GM12878 (cell line): ENCODE data around the gene MXI1. TPM values are rescaled to one million over a fixed set of nuclear protein-coding genes. Genes with fewer than 3 reads are reported as not detected.

ENCODE experiments used
- ATAC-seq: fragments of 200-7000 bp; cut with Tn5 transposase; 3 replicates; pipeline ENCODE4 v1.9.1; 2020; ENCODE audit warnings: mild to moderate bottlenecking, moderate library complexity
- BruUV-seq: library from RNA; stranded (reverse); fragments of 400-500 nt; replicated peaks from 2 replicates; lab custom pipeline; 2021; lab: Mats Ljungman, UMichigan
- CTCF ChIA-PET: fragments of 300-600 bp; sonication (Branson Sonifier 250); formaldehyde crosslinking; extraction: SDS; loops from one replicate; lab custom pipeline; 2021; ENCODE audit warnings: inconsistent platforms; lab: Yijun Ruan, JAX
- POLR2A ChIA-PET: fragments of 350-600 bp; formaldehyde crosslinking; extraction: SDS; loops from one replicate; lab custom pipeline; 2021; ENCODE audit warnings: inconsistent platforms; lab: Charles Lee
- RAD21 ChIA-PET: fragments of 300-600 bp; sonication (Branson Sonifier 250); formaldehyde crosslinking; loops from one replicate; lab custom pipeline; 2023; ENCODE audit warnings: antibody characterized with exemption; ENCODE audit not compliant: unreplicated experiment; lab: Charles Lee
- SMC1A ChIA-PET: fragments of 300-600 bp; sonication (Branson Sonifier 250); formaldehyde crosslinking; loops from one replicate; lab custom pipeline; 2023; ENCODE audit not compliant: unreplicated experiment, uncharacterized antibody; lab: Charles Lee
- DNase-seq: peaks from one replicate; pipeline ENCODE4 v3.0.0-alpha.2; 2011; ENCODE audit warnings: low read depth, low spot score
- FAIRE-seq: peaks from 3 replicates; lab custom pipeline; 2011; peaks lifted over from hg19 to GRCh38; lab: Jason Lieb, UNC
- H2AFZ ChIP-seq: 2 replicates; pipeline ENCODE4 v1.6.0; 2011; ENCODE audit warnings: low read depth, low read length, control low read depth; ENCODE audit not compliant: control insufficient read depth
- H3K27ac ChIP-seq: 2 replicates; pipeline ENCODE4 v1.5.1; 2011; ENCODE audit warnings: control low read depth; ENCODE audit not compliant: control insufficient read depth, insufficient read depth
- H3K27me3 ChIP-seq, 2 experiments: replicated peaks in 1 of 2; 2 replicates each; pipeline versions ENCODE4 v1.6.0 to v1.6.1; 2011; ENCODE audit warnings: low read length in 1 of 2; ENCODE audit not compliant: control insufficient read depth in 2 of 2, insufficient read depth in 2 of 2
- H3K36me3 ChIP-seq, 2 experiments: 2 replicates each; pipeline ENCODE4 v1.5.1; 2011; ENCODE audit warnings: low read length in 1 of 2; ENCODE audit not compliant: control insufficient read depth in 2 of 2, insufficient read depth in 2 of 2
- H3K4me1 ChIP-seq: 2 replicates; pipeline ENCODE4 v1.6.1; 2011; ENCODE audit warnings: mild to moderate bottlenecking, low read length, moderate library complexity, mixed read lengths; ENCODE audit not compliant: control insufficient read depth, insufficient read depth
- H3K4me2 ChIP-seq: 2 replicates; pipeline ENCODE4 v1.6.0; 2011; ENCODE audit warnings: control low read depth; ENCODE audit not compliant: control insufficient read depth, insufficient read depth
- H3K4me3 ChIP-seq: fragments of 200-600 bp; sonication (generic); 2 replicates; pipeline ENCODE4 v1.5.1; 2016
- H3K79me2 ChIP-seq: 2 replicates; pipeline ENCODE4 v1.6.0; 2011; ENCODE audit warnings: low read length; ENCODE audit not compliant: control insufficient read depth, insufficient read depth
- H3K9ac ChIP-seq: 2 replicates; pipeline ENCODE4 v1.8.0; 2011; ENCODE audit warnings: low read length, control low read depth, mixed read lengths; ENCODE audit not compliant: control insufficient read depth, insufficient read depth
- H3K9me3 ChIP-seq: replicated peaks from 3 replicates; pipeline ENCODE4 v1.5.1; 2011; ENCODE audit warnings: mild to moderate bottlenecking, low read length; ENCODE audit not compliant: control insufficient read depth, insufficient read depth
- H4K20me1 ChIP-seq: 2 replicates; pipeline ENCODE4 v1.6.0; 2011; ENCODE audit not compliant: control insufficient read depth, insufficient read depth
- ATF7 ChIP-seq: fragments of 450-650 bp; IDR thresholded peaks from 2 replicates; pipeline ENCODE4 v1.6.1; 2016; ENCODE audit warnings: low read depth, mild to moderate bottlenecking
- CBFB ChIP-seq: IDR thresholded peaks from 2 replicates; pipeline ENCODE4 v1.6.1; 2016; ENCODE audit warnings: antibody characterized with exemption, low read depth
- EP300 ChIP-seq, 2 experiments: fragments of 150-350 bp in 1 of 2; IDR thresholded peaks; 2 replicates each; pipeline ENCODE4 v1.6.1; 2011 to 2012; ENCODE audit warnings: low read depth in 2 of 2, low read length in 2 of 2, borderline replicate concordance in 1 of 2, improper control_type of control experiment in 1 of 2, inconsistent platforms in 1 of 2; ENCODE audit not compliant: control insufficient read depth in 1 of 2
- FOXM1 ChIP-seq: IDR thresholded peaks from 2 replicates; pipeline ENCODE4 v1.6.1; 2012; ENCODE audit warnings: low read depth, mild to moderate bottlenecking, inconsistent platforms, low read length, moderate library complexity
- IRF4 ChIP-seq: IDR thresholded peaks from 2 replicates; pipeline ENCODE4 v1.6.1; 2011; ENCODE audit warnings: low read depth, low read length
- LARP7 ChIP-seq: fragments of 450-650 bp; IDR thresholded peaks from 2 replicates; pipeline ENCODE4 v1.6.1; 2017; ENCODE audit warnings: mild to moderate bottlenecking
- MTA3 ChIP-seq: IDR thresholded peaks from 2 replicates; pipeline ENCODE4 v1.6.1; 2012; ENCODE audit warnings: low read length, inconsistent platforms, borderline replicate concordance
- NBN ChIP-seq: fragments of 450-650 bp; IDR thresholded peaks from 2 replicates; pipeline ENCODE4 v1.6.1; 2016
- NFXL1 ChIP-seq: fragments of 450-650 bp; IDR thresholded peaks from 2 replicates; pipeline ENCODE4 v1.6.1; 2017; ENCODE audit warnings: antibody characterized with exemption, mild to moderate bottlenecking, borderline replicate concordance
- NR2C1 ChIP-seq: fragments of 450-650 bp; IDR thresholded peaks from 2 replicates; pipeline ENCODE4 v1.6.1; 2017; ENCODE audit warnings: antibody characterized with exemption, mild to moderate bottlenecking, moderate library complexity
- SMAD5 ChIP-seq: IDR thresholded peaks from 2 replicates; pipeline ENCODE4 v1.6.1; 2016; ENCODE audit warnings: antibody characterized with exemption, low read depth
- SREBF2 ChIP-seq: IDR thresholded peaks from 2 replicates; pipeline ENCODE4 v1.6.1; 2012; ENCODE audit warnings: mild to moderate bottlenecking, low read length
- TAF1 ChIP-seq: IDR thresholded peaks from 2 replicates; pipeline ENCODE4 v1.6.1; 2011; ENCODE audit warnings: mild to moderate bottlenecking, low read depth, low read length, borderline replicate concordance
- TARDBP ChIP-seq: IDR thresholded peaks from 2 replicates; pipeline ENCODE4 v1.6.1; 2016; ENCODE audit warnings: borderline replicate concordance
- YY1 ChIP-seq: IDR thresholded peaks from 2 replicates; pipeline ENCODE4 v1.6.1; 2011; ENCODE audit warnings: low read depth, mild to moderate bottlenecking, low read length
- WGBS: methylation state at CpG from one replicate; pipeline ENCODE4 v1.1.6; 2016; ENCODE audit warnings: low lambda C conversion rate; ENCODE audit not compliant: insufficient replicate concordance, insufficient coverage; ENCODE audit errors: missing lambda C conversion rate; 5-methylcytosine and 5-hydroxymethylcytosine counted together
- in situ Hi-C: fragments of 300-500 bp; cut with MboI; formaldehyde crosslinking; loops from 9 replicates; pipeline ENCODE4 v1.14.3; 2018; ENCODE audit warnings: mixed read lengths
- intact Hi-C: fragments of 100-400 bp; cut with micrococcal nuclease; formaldehyde crosslinking; loops from one replicate; pipeline ENCODE4 v1.14.2; 2022; ENCODE audit not compliant: unreplicated experiment
- polyA plus RNA-seq, 11 experiments: library from polyadenylated mRNA; depleted of rRNA in 4 of 11; unstranded in 6 of 11; stranded (reverse) in 5 of 11; fragments of >200 nt; fragmentation: Nextera tagmentation in 4 of 11; fragmentation: Illumina TruSeq in 1 of 11; extraction: Ambion mirVana in 4 of 11; extraction: Trizol in 1 of 11; gene quantifications; 1 replicate in 1 of 11; 2 replicates in 10 of 11; pipeline versions ENCODE4 v1.2.1 to v1.2.3, GENCODE V29; 2011 to 2016; ENCODE audit warnings: inconsistent platforms in 2 of 11, missing spikeins in 2 of 11, low read depth in 1 of 11
- total RNA-seq, 4 experiments: library from RNA; depleted of rRNA in 3 of 4; stranded (reverse); fragments of >200 nt in 3 of 4; fragmentation: Illumina TruSeq in 1 of 4; extraction: Trizol in 1 of 4; gene quantifications; 2 replicates each; pipeline versions ENCODE4 v1.2.1 to v1.2.3, GENCODE V29; 2013 to 2021
- TF ChIP-seq, protein P1 (sequence below): IDR thresholded peaks from 2 replicates; pipeline ENCODE4 v1.6.1; 2012; ENCODE audit warnings: low read depth, low read length, improper control_type of control experiment
- TF ChIP-seq, protein P2 (sequence below), 3 experiments: IDR thresholded peaks in 2 of 3; conservative IDR thresholded peaks in 1 of 3; 2 replicates each; pipeline ENCODE4 v1.5.1; 2011; ENCODE audit warnings: low read depth in 3 of 3, low read length in 3 of 3, mild to moderate bottlenecking in 3 of 3, control low read depth in 2 of 3, moderate library complexity in 2 of 3, inconsistent platforms in 1 of 3, mixed read lengths in 1 of 3; ENCODE audit not compliant: control insufficient read depth in 2 of 3, insufficient read depth in 1 of 3; ENCODE audit errors: extremely low read depth in 1 of 3
- TF ChIP-seq, protein P3 (sequence below): fragments of 450-650 bp; IDR thresholded peaks from 2 replicates; pipeline ENCODE4 v1.6.1; 2017; ENCODE audit warnings: borderline replicate concordance
- TF ChIP-seq, protein P4 (sequence below): fragments of 450-650 bp; IDR thresholded peaks from 2 replicates; pipeline ENCODE4 v1.6.1; 2014; ENCODE audit warnings: mild to moderate bottlenecking

MXI1 gene
- total and polyA plus RNA-seq, 10 of the 15 experiments (the other 5 are each of a cell fraction or from before 2014, with no cell fraction given) = 0.23 to 8.0 (median 0.41) TPM

DNA sequence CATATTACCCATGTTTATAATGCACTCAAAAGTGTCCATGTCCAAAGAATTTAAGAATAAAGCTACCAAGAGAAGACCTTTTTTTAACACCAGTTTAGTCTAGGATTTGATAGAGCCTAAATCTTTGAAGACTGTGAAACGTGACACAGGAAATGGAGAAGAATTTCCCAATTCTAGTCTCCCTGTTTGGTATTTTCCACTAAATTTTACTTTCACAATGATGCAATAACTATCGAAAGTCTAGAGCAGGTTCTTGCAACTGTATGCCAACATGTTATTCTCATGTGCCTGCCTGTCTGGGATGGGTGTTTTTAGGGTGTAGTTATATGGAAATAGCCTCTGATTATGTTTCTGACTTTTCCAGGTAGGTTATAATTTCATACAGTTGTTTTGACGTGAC is 6.9 kb upstream of the MXI1 start:
- WGBS = 42% methylated on average over 3 of the region's 3 CpGs
- CTCF ChIA-PET = interaction anchor here (1.7 to 1.8 kb wide), 2 partner anchors 8 to 62 kb away, joined by 4 to 5 read pairs; no protein-coding TSS in a partner anchor
- RAD21 ChIA-PET = no interaction called here
- Histone ChIP-seq H3K9me3 (no peaks in the 10 kb centered on the region), H3K4me3 (no peak overlapping the region), H3K4me2 (no peak overlapping the region), H3K36me3 (no peaks in the 10 kb centered on the region), H3K9ac (no peak overlapping the region), H3K27ac (no peak overlapping the region), H3K4me1 (no peaks in the 10 kb centered on the region), H4K20me1 (no peaks in the 10 kb centered on the region), H3K27me3 (peaks cover 0 to 5% of the 10 kb centered on the region in 2 experiments; a peak in 2 of 4 replicates), H3K79me2 (no peaks in the 10 kb centered on the region), H2AFZ (no peak overlapping the region)
- no peak for DNase-seq
- in situ Hi-C loops (no loop called here), intact Hi-C loops (no loop called here)
- SMC1A ChIA-PET = interaction anchor here (0.7 to 0.8 kb wide), 2 partner anchors 9 to 21 kb away, joined by 3 read pairs; no protein-coding TSS in a partner anchor
- no peak for ATAC-seq
- TF ChIP-seq, protein P1, sequence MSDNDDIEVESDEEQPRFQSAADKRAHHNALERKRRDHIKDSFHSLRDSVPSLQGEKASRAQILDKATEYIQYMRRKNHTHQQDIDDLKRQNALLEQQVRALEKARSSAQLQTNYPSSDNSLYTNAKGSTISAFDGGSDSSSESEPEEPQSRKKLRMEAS = no peak
- no peak for TF ChIP-seq SREBF2
- no peak for TF ChIP-seq CBFB
- TF ChIP-seq TARDBP = no peak
- TF ChIP-seq SMAD5 = no peak
- no peak for TF ChIP-seq ATF7
- TF ChIP-seq IRF4 = no peak
- TF ChIP-seq NFXL1 = no peak
- TF ChIP-seq YY1 = no peak
- TF ChIP-seq FOXM1 = no peak
- TF ChIP-seq TAF1 = no peak
- TF ChIP-seq, protein P2, sequence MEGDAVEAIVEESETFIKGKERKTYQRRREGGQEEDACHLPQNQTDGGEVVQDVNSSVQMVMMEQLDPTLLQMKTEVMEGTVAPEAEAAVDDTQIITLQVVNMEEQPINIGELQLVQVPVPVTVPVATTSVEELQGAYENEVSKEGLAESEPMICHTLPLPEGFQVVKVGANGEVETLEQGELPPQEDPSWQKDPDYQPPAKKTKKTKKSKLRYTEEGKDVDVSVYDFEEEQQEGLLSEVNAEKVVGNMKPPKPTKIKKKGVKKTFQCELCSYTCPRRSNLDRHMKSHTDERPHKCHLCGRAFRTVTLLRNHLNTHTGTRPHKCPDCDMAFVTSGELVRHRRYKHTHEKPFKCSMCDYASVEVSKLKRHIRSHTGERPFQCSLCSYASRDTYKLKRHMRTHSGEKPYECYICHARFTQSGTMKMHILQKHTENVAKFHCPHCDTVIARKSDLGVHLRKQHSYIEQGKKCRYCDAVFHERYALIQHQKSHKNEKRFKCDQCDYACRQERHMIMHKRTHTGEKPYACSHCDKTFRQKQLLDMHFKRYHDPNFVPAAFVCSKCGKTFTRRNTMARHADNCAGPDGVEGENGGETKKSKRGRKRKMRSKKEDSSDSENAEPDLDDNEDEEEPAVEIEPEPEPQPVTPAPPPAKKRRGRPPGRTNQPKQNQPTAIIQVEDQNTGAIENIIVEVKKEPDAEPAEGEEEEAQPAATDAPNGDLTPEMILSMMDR (IDR thresholded peaks at IDR 0.05 in 2 of 3, conservative IDR thresholded peaks at IDR 0.05 in 1 of 3; ENCODE audit: control insufficient read depth in 2 of 3, extremely low read depth in 1 of 3, insufficient read depth in 1 of 3, low read depth in 3 of 3, low read length in 3 of 3) = no peak
- no peak for TF ChIP-seq EP300 (IDR thresholded peaks at IDR 0.05; ENCODE audit: borderline replicate concordance in 1 of 2, control insufficient read depth in 1 of 2, low read depth in 2 of 2, low read length in 2 of 2)
- no peak for TF ChIP-seq NR2C1
- no peak for TF ChIP-seq MTA3
- TF ChIP-seq, protein P3, sequence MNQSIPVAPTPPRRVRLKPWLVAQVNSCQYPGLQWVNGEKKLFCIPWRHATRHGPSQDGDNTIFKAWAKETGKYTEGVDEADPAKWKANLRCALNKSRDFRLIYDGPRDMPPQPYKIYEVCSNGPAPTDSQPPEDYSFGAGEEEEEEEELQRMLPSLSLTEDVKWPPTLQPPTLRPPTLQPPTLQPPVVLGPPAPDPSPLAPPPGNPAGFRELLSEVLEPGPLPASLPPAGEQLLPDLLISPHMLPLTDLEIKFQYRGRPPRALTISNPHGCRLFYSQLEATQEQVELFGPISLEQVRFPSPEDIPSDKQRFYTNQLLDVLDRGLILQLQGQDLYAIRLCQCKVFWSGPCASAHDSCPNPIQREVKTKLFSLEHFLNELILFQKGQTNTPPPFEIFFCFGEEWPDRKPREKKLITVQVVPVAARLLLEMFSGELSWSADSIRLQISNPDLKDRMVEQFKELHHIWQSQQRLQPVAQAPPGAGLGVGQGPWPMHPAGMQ = no peak
- TF ChIP-seq, protein P4, sequence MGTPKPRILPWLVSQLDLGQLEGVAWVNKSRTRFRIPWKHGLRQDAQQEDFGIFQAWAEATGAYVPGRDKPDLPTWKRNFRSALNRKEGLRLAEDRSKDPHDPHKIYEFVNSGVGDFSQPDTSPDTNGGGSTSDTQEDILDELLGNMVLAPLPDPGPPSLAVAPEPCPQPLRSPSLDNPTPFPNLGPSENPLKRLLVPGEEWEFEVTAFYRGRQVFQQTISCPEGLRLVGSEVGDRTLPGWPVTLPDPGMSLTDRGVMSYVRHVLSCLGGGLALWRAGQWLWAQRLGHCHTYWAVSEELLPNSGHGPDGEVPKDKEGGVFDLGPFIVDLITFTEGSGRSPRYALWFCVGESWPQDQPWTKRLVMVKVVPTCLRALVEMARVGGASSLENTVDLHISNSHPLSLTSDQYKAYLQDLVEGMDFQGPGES = no peak
- TF ChIP-seq LARP7 = no peak
- no peak for TF ChIP-seq NBN
- POLR2A ChIA-PET = no interaction called here
- BruUV-seq = no TSS peak
- no peak for FAIRE-seq
